SK-N-SH (cell line): Measurements from ENCODE around the gene RAB30. TPM values are rescaled to one million over a fixed set of nuclear protein-coding genes. Genes with fewer than 3 reads are reported as not detected.

Experiments used
- CTCF ChIA-PET: fragments of 300-600, 350-600 bp; formaldehyde crosslinking; extraction: SDS; loops from one replicate; lab custom pipeline; 2021; lab: Yijun Ruan, JAX
- POLR2A ChIA-PET: fragments of 350-600 bp; sonication (Branson Sonifier 250); formaldehyde crosslinking; extraction: SDS; loops from one replicate; lab custom pipeline; 2020; ENCODE audit warnings: antibody characterized with exemption, inconsistent platforms; lab: Yijun Ruan, JAX
- DNase-seq: peaks from one replicate; pipeline ENCODE4 v3.0.0; 2012
- H2AFZ ChIP-seq: fragments of 200-600 bp; sonication (generic); 2 replicates; pipeline ENCODE4 v1.8.1; 2016; ENCODE audit warnings: antibody characterized with exemption, mild to moderate bottlenecking, low read depth
- H3F3A ChIP-seq: fragments of 200-600 bp; sonication (generic); replicated peaks from 2 replicates; pipeline ENCODE3; 2016; ENCODE audit warnings: antibody characterized with exemption, mild to moderate bottlenecking; ENCODE audit not compliant: insufficient read depth
- H3K27ac ChIP-seq, 2 experiments: fragments of 200-500 bp in 1 of 2; fragments of 200-600 bp in 1 of 2; sonication (Bioruptor generic) in 1 of 2; sonication (generic), shearing (Covaris generic) in 1 of 2; 2 replicates each; pipeline versions ENCODE4 v1.5.1 to v1.6.1; 2014 to 2016; ENCODE audit warnings: low read depth in 2 of 2, inconsistent platforms in 1 of 2, low read length in 1 of 2, mild to moderate bottlenecking in 1 of 2, mixed read lengths in 1 of 2
- H3K27me3 ChIP-seq: fragments of 200-600 bp; sonication (generic), shearing (Covaris generic); 2 replicates; pipeline ENCODE4 v1.6.1; 2016; ENCODE audit warnings: mixed run types; ENCODE audit not compliant: insufficient read depth
- H3K36me3 ChIP-seq, 2 experiments: fragments of 200-500 bp in 1 of 2; fragments of 200-600 bp in 1 of 2; sonication (Bioruptor generic) in 1 of 2; sonication (generic) in 1 of 2; replicated peaks in 1 of 2; 2 replicates each; pipeline versions ENCODE3 to v1.5.1; 2014 to 2016; ENCODE audit warnings: low read length in 1 of 2, mild to moderate bottlenecking in 1 of 2; ENCODE audit not compliant: insufficient read depth in 2 of 2, control insufficient read depth in 1 of 2
- H3K4me1 ChIP-seq, 2 experiments: fragments of 200-500 bp in 1 of 2; fragments of 200-600 bp in 1 of 2; sonication (Bioruptor generic) in 1 of 2; sonication (generic), shearing (Covaris generic) in 1 of 2; 2 replicates each; pipeline versions ENCODE4 v1.5.1 to v1.6.1; 2014 to 2016; ENCODE audit warnings: low read depth in 1 of 2, low read length in 1 of 2, mixed run types in 1 of 2; ENCODE audit not compliant: insufficient read depth in 2 of 2, control insufficient read depth in 1 of 2
- H3K4me2 ChIP-seq: fragments of 200-600 bp; sonication (generic), shearing (Covaris generic); 2 replicates; pipeline ENCODE4 v1.6.1; 2017; ENCODE audit warnings: mixed run types
- H3K4me3 ChIP-seq, 2 experiments: fragments of 200-500 bp in 1 of 2; fragments of 200-600 bp in 1 of 2; sonication (Bioruptor generic) in 1 of 2; sonication (generic), shearing (Covaris generic) in 1 of 2; 2 replicates each; pipeline versions ENCODE4 v1.5.1 to v1.8.1; 2014 to 2016; ENCODE audit warnings: low read depth in 2 of 2, inconsistent platforms in 1 of 2, low read length in 1 of 2, mild to moderate bottlenecking in 1 of 2, mixed read lengths in 1 of 2, moderate library complexity in 1 of 2
- H3K79me2 ChIP-seq: fragments of 200-600 bp; sonication (generic); 2 replicates; pipeline ENCODE4 v1.8.1; 2017; ENCODE audit warnings: mild to moderate bottlenecking; ENCODE audit not compliant: insufficient read depth
- H3K9ac ChIP-seq: fragments of 200-600 bp; sonication (generic); 2 replicates; pipeline ENCODE4 v1.6.1; 2017; ENCODE audit warnings: mixed run types
- H3K9me2 ChIP-seq: fragments of 200-600 bp; sonication (generic); 2 replicates; pipeline ENCODE4 v1.6.1; 2017; ENCODE audit warnings: mixed run types
- H3K9me3 ChIP-seq: fragments of 200-600 bp; sonication (generic); 2 replicates; pipeline ENCODE4 v1.6.1; 2017; ENCODE audit warnings: mixed run types, mild to moderate bottlenecking, moderate library complexity
- H4K20me1 ChIP-seq: fragments of 200-600 bp; sonication (generic); 2 replicates; pipeline ENCODE4 v1.6.1; 2017; ENCODE audit warnings: mild to moderate bottlenecking, mixed run types; ENCODE audit not compliant: insufficient read depth
- CHD2 ChIP-seq: fragments of 150-350 bp; IDR thresholded peaks from 2 replicates; pipeline ENCODE4 v1.6.1; 2018; ENCODE audit warnings: low read length; ENCODE audit not compliant: partially characterized antibody
- EP300 ChIP-seq, 2 experiments: IDR thresholded peaks; 2 replicates each; pipeline versions ENCODE4 v1.4.0 to v1.6.1; 2012; ENCODE audit warnings: borderline replicate concordance in 1 of 2, low read depth in 1 of 2, low read length in 1 of 2
- FOSL2 ChIP-seq: IDR thresholded peaks from 2 replicates; pipeline ENCODE4 v1.4.0; 2012; ENCODE audit warnings: low read depth, mild to moderate bottlenecking, moderate library complexity, borderline replicate concordance
- GABPA ChIP-seq: IDR thresholded peaks from 2 replicates; pipeline ENCODE4 v1.4.0; 2012; ENCODE audit warnings: low read depth, mild to moderate bottlenecking
- PBX3 ChIP-seq: IDR thresholded peaks from 2 replicates; pipeline ENCODE4; 2012
- POLR2AphosphoS5 ChIP-seq: IDR thresholded peaks from 2 replicates; pipeline ENCODE4 v1.6.1; 2012; ENCODE audit warnings: low read depth, low read length
- TCF12 ChIP-seq: IDR thresholded peaks from 2 replicates; pipeline ENCODE4 v1.4.0; 2012
- TEAD4 ChIP-seq: IDR thresholded peaks from 2 replicates; pipeline ENCODE4 v1.4.0; 2012; ENCODE audit warnings: mild to moderate bottlenecking, borderline replicate concordance; ENCODE audit not compliant: insufficient read depth
- YY1 ChIP-seq: IDR thresholded peaks from 2 replicates; pipeline ENCODE4 v1.4.0; 2012; ENCODE audit warnings: low read depth, mild to moderate bottlenecking
- WGBS: methylation state at CpG from one replicate; pipeline ENCODE4 v1.1.6; 2017; ENCODE audit warnings: low lambda C conversion rate; 5-methylcytosine and 5-hydroxymethylcytosine counted together
- polyA plus RNA-seq, 3 experiments: library from polyadenylated mRNA; depleted of rRNA; stranded (reverse); fragments of >200 nt; gene quantifications; 2 replicates each; pipeline ENCODE4 v1.2.3, GENCODE V29; 2012
- TF ChIP-seq, protein P1 (sequence below): fragments of 150-350 bp; IDR thresholded peaks from 2 replicates; pipeline ENCODE4 v1.6.1; 2016; ENCODE audit warnings: mild to moderate bottlenecking, low read depth, low read length
- TF ChIP-seq, protein P2 (sequence below): IDR thresholded peaks from 2 replicates; pipeline ENCODE4 v1.4.0; 2012; ENCODE audit warnings: low read depth, borderline replicate concordance

The RAB30 gene
- polyA plus RNA-seq, 1 of the 3 experiments (the other 2 are of a cell fraction): 3.3 TPM

DNA sequence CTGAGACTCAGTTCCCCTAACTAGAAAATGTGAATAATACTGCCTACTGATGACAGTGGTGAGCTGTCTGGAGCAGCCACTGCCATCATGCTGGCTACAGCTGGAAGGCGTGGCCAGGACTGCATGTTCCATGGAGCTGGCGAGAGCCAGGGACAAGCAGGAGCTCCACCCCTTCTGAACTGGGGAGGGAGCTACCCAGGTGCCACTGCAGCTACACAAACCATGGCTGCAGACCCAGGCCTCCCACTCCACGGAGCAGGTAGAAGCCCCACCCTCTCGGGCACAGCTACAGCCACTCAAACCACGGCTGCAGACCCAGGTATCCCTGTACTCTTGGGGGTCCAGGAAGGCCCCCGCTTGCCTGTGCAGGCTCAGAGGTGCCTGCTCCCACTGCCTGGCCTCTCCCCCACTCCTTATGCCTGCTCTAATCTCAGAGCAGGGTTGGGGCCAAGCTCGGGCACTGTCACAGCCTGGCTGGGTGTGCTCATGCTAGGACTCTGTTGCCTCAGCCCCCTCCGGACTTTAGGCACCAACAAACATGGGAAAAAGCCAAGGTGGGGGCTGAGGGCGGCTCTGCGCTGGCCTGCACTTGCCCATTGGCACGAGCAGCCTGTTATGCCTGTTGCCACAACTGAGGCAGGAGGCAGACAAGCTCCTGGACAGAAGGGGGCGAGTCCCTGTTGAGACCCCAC is 51.7 kb downstream of the RAB30 start:
- Histone ChIP-seq H3K36me3 (no peaks in the 10 kb centered on the region), H3K27ac (no peak overlapping the region), H3K4me2 (no peak overlapping the region), H3F3A (no peaks in the 10 kb centered on the region), H3K27me3 (no peaks in the 10 kb centered on the region), H3K9me3 (no peaks in the 10 kb centered on the region), H3K4me3 (no peak overlapping the region), H3K9ac (no peak overlapping the region), H3K9me2 (no peaks in the 10 kb centered on the region), H2AFZ (no peak overlapping the region), H3K79me2 (peaks cover 30% of the 10 kb centered on the region), H4K20me1 (no peaks in the 10 kb centered on the region), H3K4me1 (peaks cover 0 to 2% of the 10 kb centered on the region in 2 experiments; a peak in 1 of 4 replicates)
- no peak for DNase-seq
- ChIA-PET CTCF (interaction anchor here (1.9 kb wide), 1 partner anchor 14 kb away, joined by 4 read pairs; no protein-coding TSS in a partner anchor), POLR2A (no interaction called here)
- TF ChIP-seq EP300 (IDR thresholded peaks at IDR 0.05; ENCODE audit: borderline replicate concordance in 1 of 2, low read depth in 1 of 2, low read length in 1 of 2) (no peak), PBX3 (no peak), CHD2 (no peak), TCF12 (no peak), GABPA (no peak)
- TF ChIP-seq, protein P1, sequence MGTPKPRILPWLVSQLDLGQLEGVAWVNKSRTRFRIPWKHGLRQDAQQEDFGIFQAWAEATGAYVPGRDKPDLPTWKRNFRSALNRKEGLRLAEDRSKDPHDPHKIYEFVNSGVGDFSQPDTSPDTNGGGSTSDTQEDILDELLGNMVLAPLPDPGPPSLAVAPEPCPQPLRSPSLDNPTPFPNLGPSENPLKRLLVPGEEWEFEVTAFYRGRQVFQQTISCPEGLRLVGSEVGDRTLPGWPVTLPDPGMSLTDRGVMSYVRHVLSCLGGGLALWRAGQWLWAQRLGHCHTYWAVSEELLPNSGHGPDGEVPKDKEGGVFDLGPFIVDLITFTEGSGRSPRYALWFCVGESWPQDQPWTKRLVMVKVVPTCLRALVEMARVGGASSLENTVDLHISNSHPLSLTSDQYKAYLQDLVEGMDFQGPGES: no peak
- 91% methylated on average over 7 of the region's 12 CpGs for WGBS

GRCh38 chr11:83014951-83015350 is 56.7 kb downstream of the RAB30 start:
- 94% methylated on average over 1 of the region's 1 CpG for WGBS
- H3K27me3 ChIP-seq: no peaks in the 10 kb centered on the region
- H2AFZ ChIP-seq: no peak overlapping the region
- H3F3A ChIP-seq: peaks cover 18% of the 10 kb centered on the region
- no peak for TF ChIP-seq TEAD4
- TF ChIP-seq CHD2: no peak
- TF ChIP-seq YY1: no peak
- TF ChIP-seq FOSL2: no peak
- TF ChIP-seq POLR2AphosphoS5: no peak
- TF ChIP-seq, protein P2, sequence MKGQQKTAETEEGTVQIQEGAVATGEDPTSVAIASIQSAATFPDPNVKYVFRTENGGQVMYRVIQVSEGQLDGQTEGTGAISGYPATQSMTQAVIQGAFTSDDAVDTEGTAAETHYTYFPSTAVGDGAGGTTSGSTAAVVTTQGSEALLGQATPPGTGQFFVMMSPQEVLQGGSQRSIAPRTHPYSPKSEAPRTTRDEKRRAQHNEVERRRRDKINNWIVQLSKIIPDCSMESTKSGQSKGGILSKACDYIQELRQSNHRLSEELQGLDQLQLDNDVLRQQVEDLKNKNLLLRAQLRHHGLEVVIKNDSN: no peak
- TF ChIP-seq TCF12: no peak
- no peak for TF ChIP-seq PBX3
- TF ChIP-seq, all 33 proteins: peak for 0
- Histone ChIP-seq H3K79me2 (peaks cover 24% of the 10 kb centered on the region), H3K4me3 (no peak overlapping the region), H3K4me2 (no peak overlapping the region), H3K4me1 (peaks cover 8 to 20% of the 10 kb centered on the region in 2 experiments), H3K9me3 (no peaks in the 10 kb centered on the region), H3K9ac (no peak overlapping the region), H3K36me3 (no peaks in the 10 kb centered on the region), H4K20me1 (no peaks in the 10 kb centered on the region), H3K9me2 (no peaks in the 10 kb centered on the region), H3K27ac (no peak overlapping the region)
- POLR2A ChIA-PET: no interaction called here
- no peak for DNase-seq
- CTCF ChIA-PET: no interaction called here
